GM19452 (cell line): ENCODE data around the gene CTSC.

Source experiments
- ATAC-seq: cut with Tn5 transposase; IDR thresholded peaks from one replicate; pipeline ENCODE4 v1.9.1; 2021; ENCODE audit not compliant: unreplicated experiment

CTSC gene

GRCh38 chr11:88320149-88320559 lies 17.4 kb downstream of the CTSC start:
- no peak for ATAC-seq

GRCh38 chr11:88318017-88318416 lies 19.5 kb downstream of the CTSC start:
- ATAC-seq: no peak

- ATAC-seq: no peak
These were observed 20.0 kb downstream of the CTSC start for GRCh38 chr11:88317536-88317935.

GRCh38 chr11:88315981-88316441 lies 21.5 kb downstream of the CTSC start:
- peak; percentile 14 for ATAC-seq

- ATAC-seq: no peak
These were observed 22.5 kb downstream of the CTSC start for GRCh38 chr11:88315015-88315414.

GRCh38 chr11:88313441-88313840 lies 24.1 kb downstream of the CTSC start:
- ATAC-seq: no peak

- no peak for ATAC-seq
These were observed 24.9 kb downstream of the CTSC start for GRCh38 chr11:88312628-88313027.

- ATAC-seq: no peak
These were observed 27.3 kb downstream of the CTSC start for GRCh38 chr11:88310246-88310645.

- ATAC-seq: no peak
These were observed 29.0 kb downstream of the CTSC start for GRCh38 chr11:88308576-88308975.

GRCh38 chr11:88307749-88308425 lies 29.6 kb downstream of the CTSC start:
- peak; percentile 63 for ATAC-seq

GRCh38 chr11:88306785-88307184 lies 30.8 kb downstream of the CTSC start:
- no peak for ATAC-seq

GRCh38 chr11:88305430-88305829 lies 32.1 kb downstream of the CTSC start:
- ATAC-seq: no peak

GRCh38 chr11:88304352-88304751 lies 33.2 kb downstream of the CTSC start:
- no peak for ATAC-seq

GRCh38 chr11:88303037-88303436 lies 34.5 kb downstream of the CTSC start:
- no peak for ATAC-seq

GRCh38 chr11:88301488-88302140 lies 35.9 kb downstream of the CTSC start:
- peak; percentile 56 for ATAC-seq

- ATAC-seq: peak; percentile 93
These were observed 36.5 kb downstream of the CTSC start for GRCh38 chr11:88300888-88301487.

- no peak for ATAC-seq
These were observed 39.7 kb downstream of the CTSC start for GRCh38 chr11:88297863-88298262.

GRCh38 chr11:88297421-88297820 lies 40.1 kb downstream of the CTSC start:
- ATAC-seq: no peak

- ATAC-seq: no peak
These were observed 42.5 kb downstream of the CTSC start for GRCh38 chr11:88295028-88295427.

- ATAC-seq: no peak
These were observed 43.6 kb downstream of the CTSC start for GRCh38 chr11:88293931-88294330.

- ATAC-seq: no peak
These were observed 45.2 kb downstream of the CTSC start for GRCh38 chr11:88292171-88292843.

- no peak for ATAC-seq
These were observed 49.0 kb downstream of the CTSC start for GRCh38 chr11:88288560-88288959.
